Osteoblast (primary cell): ENCODE results near the gene ARHGAP42. TPM values are rescaled to one million over a fixed set of nuclear protein-coding genes. Genes with fewer than 3 reads are reported as not detected.

Experiments used
- DNase-seq: peaks from one replicate; pipeline ENCODE4 v3.0.0; 2011; ENCODE audit warnings: low spot score, mixed read lengths; ENCODE audit not compliant: insufficient read length; ENCODE audit errors: missing footprints
- H2AFZ ChIP-seq: 2 replicates; pipeline ENCODE4 v1.6.0; 2011; ENCODE audit warnings: mild to moderate bottlenecking, low read length
- H3K27ac ChIP-seq: 2 replicates; pipeline ENCODE4 v1.5.1; 2011; ENCODE audit warnings: mild to moderate bottlenecking, low read depth, low read length, moderate library complexity
- H3K27me3 ChIP-seq: 2 replicates; pipeline ENCODE4 v1.6.0; 2012; ENCODE audit warnings: mild to moderate bottlenecking, control low read depth, inconsistent platforms, low read length, moderate library complexity; ENCODE audit not compliant: insufficient read depth
- H3K36me3 ChIP-seq: 2 replicates; pipeline ENCODE4 v1.5.1; 2011; ENCODE audit warnings: mild to moderate bottlenecking, low read length, control low read depth, moderate library complexity; ENCODE audit not compliant: insufficient read depth
- H3K4me1 ChIP-seq: 2 replicates; pipeline ENCODE4 v1.5.1; 2011; ENCODE audit warnings: mild to moderate bottlenecking, low read length, control low read depth, moderate library complexity; ENCODE audit not compliant: insufficient read depth
- H3K4me2 ChIP-seq: 2 replicates; pipeline ENCODE4 v1.6.0; 2011; ENCODE audit warnings: mild to moderate bottlenecking, low read length; ENCODE audit not compliant: insufficient read depth
- H3K4me3 ChIP-seq: fragments of 200-600 bp; sonication (generic); 3 replicates; pipeline ENCODE4 v1.5.1; 2012; ENCODE audit warnings: mild to moderate bottlenecking, low read length, inconsistent platforms; ENCODE audit not compliant: insufficient read depth
- H3K79me2 ChIP-seq: 2 replicates; pipeline ENCODE4 v1.6.0; 2012; ENCODE audit warnings: mild to moderate bottlenecking, low read length, control low read depth, inconsistent platforms; ENCODE audit not compliant: insufficient read depth
- H3K9me3 ChIP-seq: 2 replicates; pipeline ENCODE4 v1.5.1; 2011; ENCODE audit warnings: low read depth, low read length, control low read depth
- H4K20me1 ChIP-seq: 2 replicates; pipeline ENCODE4 v1.6.0; 2012; ENCODE audit warnings: mild to moderate bottlenecking, low read length, control low read depth; ENCODE audit not compliant: insufficient read depth
- CTCF ChIP-seq: IDR thresholded peaks from 2 replicates; pipeline ENCODE4 v1.5.1; 2011; ENCODE audit warnings: mild to moderate bottlenecking, low read depth, low read length, moderate library complexity; ENCODE audit errors: extremely low read depth
- total RNA-seq: library from RNA; depleted of rRNA; stranded (reverse); fragments of >200 nt; gene quantifications from 2 replicates; pipeline ENCODE4 v1.2.3, GENCODE V29; 2012

The ARHGAP42 gene
- total RNA-seq, 1 donor: 9.4 TPM

GRCh38 chr11:100687630-100688395 lies 725 bp downstream of the ARHGAP42 start:
- H3K4me1 ChIP-seq: peaks cover 31% of the 10 kb centered on the region
- peak overlapping the region; percentile 97 for H2AFZ ChIP-seq
- peak overlapping the region; percentile 85 for H3K4me3 ChIP-seq
- H3K9me3 ChIP-seq: no peaks in the 10 kb centered on the region
- TF ChIP-seq CTCF: peak; percentile 71
- no peaks in the 10 kb centered on the region for H4K20me1 ChIP-seq
- peak overlapping the region; percentile 73 for H3K27ac ChIP-seq
- peaks cover 23% of the 10 kb centered on the region for H3K79me2 ChIP-seq
- H3K36me3 ChIP-seq: no peaks in the 10 kb centered on the region
- H3K4me2 ChIP-seq: peak overlapping the region; percentile 85
- DNase-seq: peak; percentile 96
- no peaks in the 10 kb centered on the region for H3K27me3 ChIP-seq

GRCh38 chr11:100689141-100689540 lies 2.1 kb downstream of the ARHGAP42 start:
- no peak for DNase-seq
- Histone ChIP-seq H3K9me3 (no peaks in the 10 kb centered on the region), H3K4me1 (peaks cover 30% of the 10 kb centered on the region), H2AFZ (no peak overlapping the region), H4K20me1 (no peaks in the 10 kb centered on the region), H3K4me2 (peak overlapping the region; percentile 85), H3K36me3 (no peaks in the 10 kb centered on the region), H3K4me3 (peak overlapping the region; percentile 26), H3K27ac (no peak overlapping the region), H3K79me2 (peaks cover 24% of the 10 kb centered on the region), H3K27me3 (no peaks in the 10 kb centered on the region)
- no peak for TF ChIP-seq CTCF

GRCh38 chr11:100691896-100692653 lies 5.0 kb downstream of the ARHGAP42 start:
- H3K79me2 ChIP-seq: peaks cover 24% of the 10 kb centered on the region
- no peak for DNase-seq
- no peak overlapping the region for H2AFZ ChIP-seq
- no peak overlapping the region for H3K27ac ChIP-seq
- no peak overlapping the region for H3K4me3 ChIP-seq
- H3K9me3 ChIP-seq: no peaks in the 10 kb centered on the region
- no peak for TF ChIP-seq CTCF
- H3K36me3 ChIP-seq: no peaks in the 10 kb centered on the region
- H3K4me2 ChIP-seq: no peak overlapping the region
- no peaks in the 10 kb centered on the region for H3K27me3 ChIP-seq
- H4K20me1 ChIP-seq: no peaks in the 10 kb centered on the region
- peaks cover 14% of the 10 kb centered on the region for H3K4me1 ChIP-seq

GRCh38 chr11:100695911-100696310 lies 8.8 kb downstream of the ARHGAP42 start:
- H3K36me3 ChIP-seq: no peaks in the 10 kb centered on the region
- TF ChIP-seq CTCF: no peak
- peaks cover 8% of the 10 kb centered on the region for H3K79me2 ChIP-seq

More at GRCh38 chr11:100695911-100696310, 8.8 kb downstream of the ARHGAP42 start:
- Histone ChIP-seq H3K4me3 (no peak overlapping the region), H2AFZ (no peak overlapping the region), H3K4me1 (no peaks in the 10 kb centered on the region), H3K9me3 (no peaks in the 10 kb centered on the region), H3K4me2 (no peak overlapping the region), H4K20me1 (no peaks in the 10 kb centered on the region), H3K27me3 (no peaks in the 10 kb centered on the region), H3K27ac (no peak overlapping the region)
- DNase-seq: no peak
